Stimulated activated effector memory CD8-positive, alpha-beta T cell treated with anti-CD3 and anti-CD28 coated beads, Interleukin-12 subunit alpha, Interleukin-12 subunit beta, amount 100 ng/mL, for 72 hours (primary cell): ENCODE data around the gene WT1.

Experiments used
- ATAC-seq: fragments of 150-1000 bp; cut with Tn5 transposase; 2 replicates; pipeline ENCODE4 v1.10.0; 2021
- DNase-seq, 2 donors: peaks; one replicate each; pipeline ENCODE4 v3.0.0; 2021 to 2022; ENCODE audit warnings: low spot score in 2 of 2
- H3K27ac Mint-ChIP-seq: one replicate; pipeline ENCODE4 v1.8.0; 2022; ENCODE audit warnings: mild to moderate bottlenecking, mixed read lengths
- H3K36me3 Mint-ChIP-seq: one replicate; pipeline ENCODE4 v1.8.0; 2022; ENCODE audit warnings: mild to moderate bottlenecking, mixed read lengths
- H3K4me1 Mint-ChIP-seq: one replicate; pipeline ENCODE4 v1.8.0; 2022; ENCODE audit warnings: mixed read lengths
- H3K4me3 Mint-ChIP-seq: one replicate; pipeline ENCODE4 v1.8.0; 2022; ENCODE audit warnings: mild to moderate bottlenecking, mixed read lengths
- H3K9me3 Mint-ChIP-seq: one replicate; pipeline ENCODE4 v1.8.0; 2022; ENCODE audit warnings: mixed read lengths

Gene WT1

GRCh38 chr11:32433101-32433913 is 2.0 kb downstream of the WT1 start:
- ATAC-seq (no peak), DNase-seq (no peak)
- H3K27ac Mint-ChIP-seq: no peak overlapping the region
- H3K9me3 Mint-ChIP-seq: no peaks in the 10 kb centered on the region
- H3K4me1 Mint-ChIP-seq: peaks cover 45% of the 10 kb centered on the region
- H3K36me3 Mint-ChIP-seq: no peaks in the 10 kb centered on the region
- H3K4me3 Mint-ChIP-seq: peak overlapping the region; percentile 16

- Mint-ChIP-seq H3K4me3 (no peak overlapping the region), H3K4me1 (peaks cover 37% of the 10 kb centered on the region), H3K27ac (no peak overlapping the region), H3K9me3 (no peaks in the 10 kb centered on the region), H3K36me3 (no peaks in the 10 kb centered on the region)
- no peak for ATAC-seq
- no peak for DNase-seq
Observed at GRCh38 chr11:32432565-32432964, 2.8 kb downstream of the WT1 start.

- no peaks in the 10 kb centered on the region for H3K36me3 Mint-ChIP-seq
- no peak for ATAC-seq
- no peaks in the 10 kb centered on the region for H3K9me3 Mint-ChIP-seq
- no peak overlapping the region for H3K27ac Mint-ChIP-seq
- DNase-seq: no peak
- H3K4me3 Mint-ChIP-seq: no peak overlapping the region
- peaks cover 21% of the 10 kb centered on the region for H3K4me1 Mint-ChIP-seq
Observed at GRCh38 chr11:32430568-32431381, 4.6 kb downstream of the WT1 start.

- Mint-ChIP-seq H3K9me3 (no peaks in the 10 kb centered on the region), H3K4me3 (no peak overlapping the region), H3K27ac (no peak overlapping the region), H3K4me1 (peaks cover 19% of the 10 kb centered on the region), H3K36me3 (no peaks in the 10 kb centered on the region)
- DNase-seq (no peak), ATAC-seq (no peak)
Observed at GRCh38 chr11:32429477-32429876, 5.9 kb downstream of the WT1 start.

GRCh38 chr11:32428665-32429303 is 6.6 kb downstream of the WT1 start:
- no peaks in the 10 kb centered on the region for H3K36me3 Mint-ChIP-seq
- no peaks in the 10 kb centered on the region for H3K9me3 Mint-ChIP-seq
- ATAC-seq: no peak
- no peak for DNase-seq
- peaks cover 14% of the 10 kb centered on the region for H3K4me1 Mint-ChIP-seq
- no peak overlapping the region for H3K27ac Mint-ChIP-seq
- H3K4me3 Mint-ChIP-seq: no peak overlapping the region

GRCh38 chr11:32427935-32428664 is 7.2 kb downstream of the WT1 start:
- ATAC-seq (no peak), DNase-seq (no peak)
- no peaks in the 10 kb centered on the region for H3K36me3 Mint-ChIP-seq
- H3K27ac Mint-ChIP-seq: no peak overlapping the region
- no peaks in the 10 kb centered on the region for H3K9me3 Mint-ChIP-seq
- H3K4me1 Mint-ChIP-seq: peaks cover 7% of the 10 kb centered on the region
- no peak overlapping the region for H3K4me3 Mint-ChIP-seq

- no peak for DNase-seq
- Mint-ChIP-seq H3K36me3 (no peaks in the 10 kb centered on the region), H3K4me1 (peaks cover 5% of the 10 kb centered on the region), H3K27ac (no peak overlapping the region), H3K4me3 (no peak overlapping the region), H3K9me3 (no peaks in the 10 kb centered on the region)
- no peak for ATAC-seq
Observed at GRCh38 chr11:32427616-32427934, 7.8 kb downstream of the WT1 start.

- no peak overlapping the region for H3K27ac Mint-ChIP-seq
- H3K9me3 Mint-ChIP-seq: no peaks in the 10 kb centered on the region
- H3K4me3 Mint-ChIP-seq: peak overlapping the region; percentile 17
- H3K4me1 Mint-ChIP-seq: peaks cover 5% of the 10 kb centered on the region
- no peaks in the 10 kb centered on the region for H3K36me3 Mint-ChIP-seq
- ATAC-seq: no peak
- DNase-seq: no peak
Observed at GRCh38 chr11:32426819-32427615, 8.3 kb downstream of the WT1 start.

GRCh38 chr11:32426192-32426591 is 9.1 kb downstream of the WT1 start:
- peak overlapping the region; percentile 17 for H3K4me3 Mint-ChIP-seq
- no peak for DNase-seq
- H3K9me3 Mint-ChIP-seq: no peaks in the 10 kb centered on the region
- H3K36me3 Mint-ChIP-seq: no peaks in the 10 kb centered on the region
- no peak overlapping the region for H3K27ac Mint-ChIP-seq
- H3K4me1 Mint-ChIP-seq: peaks cover 13% of the 10 kb centered on the region
- ATAC-seq: no peak

GRCh38 chr11:32425761-32426160 is 9.6 kb downstream of the WT1 start:
- DNase-seq (no peak), ATAC-seq (no peak)
- peaks cover 17% of the 10 kb centered on the region for H3K4me1 Mint-ChIP-seq
- H3K27ac Mint-ChIP-seq: no peak overlapping the region
- no peaks in the 10 kb centered on the region for H3K36me3 Mint-ChIP-seq
- H3K4me3 Mint-ChIP-seq: no peak overlapping the region
- H3K9me3 Mint-ChIP-seq: no peaks in the 10 kb centered on the region

GRCh38 chr11:32422545-32422944 is 12.8 kb downstream of the WT1 start:
- no peak for ATAC-seq
- Mint-ChIP-seq H3K4me1 (peaks cover 13% of the 10 kb centered on the region), H3K9me3 (no peaks in the 10 kb centered on the region), H3K27ac (no peak overlapping the region), H3K4me3 (no peak overlapping the region), H3K36me3 (no peaks in the 10 kb centered on the region)
- DNase-seq: no peak

- ATAC-seq (no peak), DNase-seq (no peak)
- Mint-ChIP-seq H3K36me3 (no peaks in the 10 kb centered on the region), H3K4me1 (peaks cover 13% of the 10 kb centered on the region), H3K4me3 (no peak overlapping the region), H3K9me3 (no peaks in the 10 kb centered on the region), H3K27ac (no peak overlapping the region)
Observed at GRCh38 chr11:32421992-32422391, 13.3 kb downstream of the WT1 start.

GRCh38 chr11:32420937-32421901 is 14.1 kb downstream of the WT1 start:
- H3K36me3 Mint-ChIP-seq: no peaks in the 10 kb centered on the region
- no peak overlapping the region for H3K27ac Mint-ChIP-seq
- H3K4me3 Mint-ChIP-seq: peak overlapping the region; percentile 17
- DNase-seq: no peak
- H3K4me1 Mint-ChIP-seq: peaks cover 13% of the 10 kb centered on the region
- H3K9me3 Mint-ChIP-seq: no peaks in the 10 kb centered on the region
- peak; percentile 80 for ATAC-seq

- H3K27ac Mint-ChIP-seq: no peak overlapping the region
- peaks cover 13% of the 10 kb centered on the region for H3K4me1 Mint-ChIP-seq
- H3K4me3 Mint-ChIP-seq: no peak overlapping the region
- DNase-seq (no peak), ATAC-seq (no peak)
- no peaks in the 10 kb centered on the region for H3K36me3 Mint-ChIP-seq
- no peaks in the 10 kb centered on the region for H3K9me3 Mint-ChIP-seq
Observed at GRCh38 chr11:32420139-32420538, 15.2 kb downstream of the WT1 start.
